ENCODE measurements around the gene CCDC157.
"Not testable (repeated sequence)": the region's sequence is repeated elsewhere in the genome, so short reads cannot be mapped to it uniquely, and the experiment has no call there.

The CCDC157 gene

GRCh38 chr22:30399718-30400117 lies 42.9 kb downstream of the CCDC157 start:
- no peak overlapping the region for H3K27ac ChIP-seq
- no peak for TF ChIP-seq ZFX (IDR thresholded peaks at IDR 0.05; ENCODE audit: borderline replicate concordance)
- TF ChIP-seq, protein P1, sequence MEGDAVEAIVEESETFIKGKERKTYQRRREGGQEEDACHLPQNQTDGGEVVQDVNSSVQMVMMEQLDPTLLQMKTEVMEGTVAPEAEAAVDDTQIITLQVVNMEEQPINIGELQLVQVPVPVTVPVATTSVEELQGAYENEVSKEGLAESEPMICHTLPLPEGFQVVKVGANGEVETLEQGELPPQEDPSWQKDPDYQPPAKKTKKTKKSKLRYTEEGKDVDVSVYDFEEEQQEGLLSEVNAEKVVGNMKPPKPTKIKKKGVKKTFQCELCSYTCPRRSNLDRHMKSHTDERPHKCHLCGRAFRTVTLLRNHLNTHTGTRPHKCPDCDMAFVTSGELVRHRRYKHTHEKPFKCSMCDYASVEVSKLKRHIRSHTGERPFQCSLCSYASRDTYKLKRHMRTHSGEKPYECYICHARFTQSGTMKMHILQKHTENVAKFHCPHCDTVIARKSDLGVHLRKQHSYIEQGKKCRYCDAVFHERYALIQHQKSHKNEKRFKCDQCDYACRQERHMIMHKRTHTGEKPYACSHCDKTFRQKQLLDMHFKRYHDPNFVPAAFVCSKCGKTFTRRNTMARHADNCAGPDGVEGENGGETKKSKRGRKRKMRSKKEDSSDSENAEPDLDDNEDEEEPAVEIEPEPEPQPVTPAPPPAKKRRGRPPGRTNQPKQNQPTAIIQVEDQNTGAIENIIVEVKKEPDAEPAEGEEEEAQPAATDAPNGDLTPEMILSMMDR (IDR thresholded peaks at IDR 0.05), result no peak

DNA sequence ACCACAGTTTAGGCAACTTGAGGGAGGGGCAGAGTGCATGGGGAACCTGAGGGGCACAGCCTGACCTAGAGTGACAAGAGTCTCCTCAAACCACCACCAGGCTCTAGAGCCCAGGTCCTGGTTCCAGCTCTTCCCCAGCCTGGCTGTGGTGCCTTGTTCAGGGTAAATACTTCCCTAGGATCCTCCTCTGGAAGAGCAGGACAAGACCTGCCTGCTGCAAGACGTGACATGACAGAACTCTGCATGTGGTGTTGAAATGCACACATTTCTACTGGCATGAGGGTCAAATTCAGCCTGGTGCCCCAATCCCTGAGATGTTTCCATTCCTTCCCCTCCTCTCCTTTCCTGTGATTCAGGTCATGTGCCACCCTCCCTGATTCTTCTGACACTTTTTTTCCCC lies 43.4 kb downstream of the CCDC157 start:
- TF ChIP-seq, protein P1 (IDR thresholded peaks at IDR 0.05), result no peak
- TF ChIP-seq ZFX (IDR thresholded peaks at IDR 0.05; ENCODE audit: borderline replicate concordance), result no peak
- no peak overlapping the region for H3K27ac ChIP-seq

DNA sequence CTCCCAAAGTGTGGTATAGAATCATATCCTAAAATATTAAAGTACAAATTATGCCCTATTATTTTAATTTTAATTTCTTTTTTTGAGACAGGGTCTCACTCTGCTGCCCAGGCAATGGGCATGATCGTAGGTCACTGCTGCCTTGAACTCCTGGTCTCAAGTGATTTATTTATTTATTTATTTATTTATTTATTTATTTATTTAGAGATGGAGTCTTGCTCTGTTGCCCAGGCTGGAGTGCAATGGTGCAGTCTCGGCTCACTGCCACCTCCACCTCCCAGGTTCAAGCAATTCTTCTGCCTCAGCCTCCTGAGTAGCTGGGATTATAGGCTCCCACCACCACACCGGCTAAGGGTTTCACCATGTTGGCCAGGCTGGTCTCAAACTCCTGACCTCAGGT lies 44.2 kb downstream of the CCDC157 start:
- H3K27ac ChIP-seq, result not testable (repeated sequence)

DNA sequence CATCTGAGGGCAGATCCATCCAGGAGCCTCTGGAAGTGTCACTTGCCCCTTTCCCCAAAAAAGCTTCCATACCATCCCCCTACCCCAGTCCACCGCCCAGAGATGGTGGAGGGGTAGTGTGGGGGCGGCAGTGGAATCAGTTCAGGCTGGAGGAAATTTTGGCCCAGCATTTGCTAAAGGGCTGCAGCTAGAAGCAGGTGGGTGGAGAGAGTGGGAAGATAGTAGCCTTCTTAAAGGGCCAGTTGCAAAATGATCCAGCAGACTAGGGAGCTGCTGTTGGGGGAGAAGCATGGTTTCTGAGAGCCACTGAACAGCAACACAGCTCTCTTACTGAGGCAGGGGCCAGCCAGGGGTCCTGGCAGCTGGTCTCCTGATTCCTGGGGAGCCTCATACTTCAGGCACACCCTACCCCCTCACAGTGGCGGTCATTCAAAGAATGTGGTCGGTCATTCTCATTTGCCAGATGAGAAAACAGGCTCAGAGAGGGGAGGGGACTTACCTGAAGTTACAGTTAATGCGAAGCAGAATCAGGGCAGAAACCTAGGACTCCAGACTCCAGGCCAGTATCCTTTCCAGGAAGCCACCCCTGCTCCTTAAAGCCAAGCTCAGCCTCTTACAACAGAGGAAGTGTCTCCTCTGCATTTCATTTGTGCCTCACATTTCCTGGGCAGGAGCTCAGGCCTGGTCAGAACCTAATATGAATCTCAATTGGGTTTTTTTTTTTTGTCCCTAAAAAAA lies 45.4 kb downstream of the CCDC157 start:
- TF ChIP-seq, protein P1 (IDR thresholded peaks at IDR 0.05), result no peak
- no peak for TF ChIP-seq ZFX (IDR thresholded peaks at IDR 0.05; ENCODE audit: borderline replicate concordance)

DNA sequence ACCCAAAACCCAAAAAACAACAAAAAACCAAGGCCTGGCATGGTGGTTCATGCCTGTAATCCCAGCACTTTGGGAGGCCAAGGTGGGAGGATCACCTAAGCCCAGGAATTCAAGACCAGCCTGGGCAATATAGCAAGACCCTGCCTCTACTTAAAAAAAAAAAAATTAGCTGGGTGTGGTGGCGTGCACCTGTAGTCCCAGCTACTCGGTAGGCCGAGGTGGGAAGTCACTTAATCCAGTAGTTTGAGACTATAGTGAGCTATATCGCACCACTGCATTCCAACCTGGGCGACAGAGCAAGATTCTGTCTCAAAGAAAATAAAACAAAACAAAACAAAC lies 45.9 kb downstream of the CCDC157 start:
- not testable (repeated sequence) for H3K27ac ChIP-seq

More for the DNA sequence above, 45.4 kb downstream of the CCDC157 start:
- no peak overlapping the region for H3K27ac ChIP-seq

DNA sequence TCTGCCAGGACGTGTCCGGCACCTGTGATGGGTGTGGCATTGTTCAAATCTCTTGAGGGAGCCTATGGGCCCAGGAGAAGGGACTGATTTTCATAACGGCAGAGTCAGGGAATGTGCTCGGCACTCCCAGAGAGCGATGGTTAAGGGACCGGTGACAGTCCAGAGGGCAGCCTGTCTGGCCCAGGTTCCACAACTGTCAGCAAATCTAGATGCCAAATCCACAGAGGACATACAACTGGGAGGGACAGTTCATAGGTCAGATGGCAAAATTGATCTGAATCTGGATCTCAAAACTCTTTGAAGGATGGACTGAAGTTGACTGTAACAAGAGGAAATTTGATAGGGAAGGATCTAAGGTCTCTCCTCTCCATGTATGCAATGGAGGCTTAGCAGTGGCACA lies 47.5 kb downstream of the CCDC157 start:
- no peak overlapping the region for H3K27ac ChIP-seq
- TF ChIP-seq, protein P1 (IDR thresholded peaks at IDR 0.05), result no peak
- TF ChIP-seq ZFX (IDR thresholded peaks at IDR 0.05; ENCODE audit: borderline replicate concordance), result no peak

DNA sequence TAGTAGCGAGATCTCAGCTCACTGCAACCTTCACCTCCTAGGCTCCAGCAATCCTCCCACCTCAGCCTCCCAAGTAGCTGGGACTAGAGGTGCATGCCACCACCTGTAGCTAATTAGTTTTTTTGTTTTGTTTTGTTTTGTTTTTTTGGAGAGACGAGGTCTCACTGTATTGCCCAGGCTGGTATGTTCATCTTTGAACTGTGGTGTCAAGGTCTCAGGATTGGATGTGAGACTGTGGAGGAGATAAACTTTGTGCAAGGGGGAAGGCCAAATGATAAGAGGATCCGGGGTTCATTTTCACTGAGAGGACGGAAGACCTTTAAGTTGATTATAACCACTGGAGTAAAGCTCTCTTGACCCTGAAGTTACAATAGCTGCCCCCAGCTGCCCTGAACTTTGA lies 48.9 kb downstream of the CCDC157 start:
- TF ChIP-seq ZFX (IDR thresholded peaks at IDR 0.05; ENCODE audit: borderline replicate concordance), result no peak
- TF ChIP-seq, protein P1 (IDR thresholded peaks at IDR 0.05), result no peak
- H3K27ac ChIP-seq, result no peak overlapping the region

DNA sequence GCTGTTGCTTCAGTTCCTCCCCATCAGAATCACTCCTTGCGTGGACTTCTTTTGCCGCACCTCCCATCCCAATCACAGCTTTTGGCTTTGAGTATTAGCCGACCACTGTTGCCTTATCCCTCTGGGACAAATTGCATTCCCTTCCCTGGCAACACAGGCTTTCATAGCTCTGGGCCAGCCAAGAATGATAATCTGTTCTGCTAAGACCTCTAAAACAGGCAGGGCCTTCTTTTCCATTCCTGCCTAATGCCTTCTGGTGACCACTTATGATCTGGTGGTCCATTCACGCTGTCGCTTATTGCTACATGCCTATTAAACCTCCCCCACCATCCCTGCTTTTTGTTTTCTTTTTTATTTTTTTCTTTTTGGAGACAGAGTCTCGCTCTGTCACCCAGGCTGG lies 49.6 kb downstream of the CCDC157 start:
- H3K27ac ChIP-seq, result no peak overlapping the region
- TF ChIP-seq ZFX (IDR thresholded peaks at IDR 0.05; ENCODE audit: borderline replicate concordance), result no peak
- TF ChIP-seq, protein P1 (IDR thresholded peaks at IDR 0.05), result no peak
